SHP77 (cell line): ENCODE data around the gene PTPRN2.
"Not testable (repeated sequence)": the region's sequence is repeated elsewhere in the genome, so short reads cannot be mapped to it uniquely, and the experiment has no call there.

ENCODE experiments used
- DNase-seq, 2 experiments: peaks; one replicate each; lab custom pipeline; 2025; lab: John Stamatoyannopoulos, UW

The PTPRN2 gene

GRCh38 chr7:158229945-158230344, 357.7 kb downstream of the PTPRN2 start:
- no peak for DNase-seq

GRCh38 chr7:158228986-158229385, 358.6 kb downstream of the PTPRN2 start:
- peak in 1 of 2 experiments; percentile 23 for DNase-seq

- no peak for DNase-seq
Observed at GRCh38 chr7:158228131-158228530, 359.5 kb downstream of the PTPRN2 start.

GRCh38 chr7:158227258-158227984, 360.2 kb downstream of the PTPRN2 start:
- no peak for DNase-seq

- no peak for DNase-seq
Observed at GRCh38 chr7:158216198-158216597, 371.4 kb downstream of the PTPRN2 start.

GRCh38 chr7:158209435-158209834, 378.2 kb downstream of the PTPRN2 start:
- DNase-seq = no peak

GRCh38 chr7:158206341-158206740, 381.3 kb downstream of the PTPRN2 start:
- DNase-seq = no peak

- DNase-seq = no peak
Observed at GRCh38 chr7:158204453-158204852, 383.2 kb downstream of the PTPRN2 start.

- not testable (repeated sequence) for DNase-seq
Observed at GRCh38 chr7:158203948-158204347, 383.7 kb downstream of the PTPRN2 start.

GRCh38 chr7:158194365-158194900, 393.2 kb downstream of the PTPRN2 start:
- no peak for DNase-seq

GRCh38 chr7:158193446-158193845, 394.2 kb downstream of the PTPRN2 start:
- DNase-seq = no peak

GRCh38 chr7:158192956-158193355, 394.7 kb downstream of the PTPRN2 start:
- no peak for DNase-seq

- DNase-seq = no peak
Observed at GRCh38 chr7:158192184-158192835, 395.3 kb downstream of the PTPRN2 start.

GRCh38 chr7:158191671-158192070, 396.0 kb downstream of the PTPRN2 start:
- DNase-seq = no peak

- DNase-seq = no peak
Observed at GRCh38 chr7:158190756-158191155, 396.9 kb downstream of the PTPRN2 start.

GRCh38 chr7:158188676-158189075, 398.9 kb downstream of the PTPRN2 start:
- DNase-seq = no peak

- peak in 1 of 2 experiments; percentile 24 for DNase-seq
Observed at GRCh38 chr7:158187694-158187994, 400.0 kb downstream of the PTPRN2 start.

GRCh38 chr7:158186864-158187693, 400.5 kb downstream of the PTPRN2 start:
- DNase-seq = peak; percentile 24 to 49

GRCh38 chr7:158186406-158186805, 401.2 kb downstream of the PTPRN2 start:
- no peak for DNase-seq

GRCh38 chr7:158185653-158186052, 402.0 kb downstream of the PTPRN2 start:
- DNase-seq = no peak

- no peak for DNase-seq
Observed at GRCh38 chr7:158183431-158183830, 404.2 kb downstream of the PTPRN2 start.

GRCh38 chr7:158176561-158177173, 411.0 kb downstream of the PTPRN2 start:
- no peak for DNase-seq
